Activated CD4-positive, alpha-beta memory T cell treated with anti-CD3 and anti-CD28 coated beads, Interleukin-2, amount 10 ng/mL, durations not matched to agents 7 days and 5 days (primary cell): ENCODE measurements around the gene PLD2. TPM values are rescaled to one million over a fixed set of nuclear protein-coding genes. Genes with fewer than 3 reads are reported as not detected.

Experiments
- CTCF ChIA-PET: fragments of 350-600 bp; sonication (Branson Sonifier 250); formaldehyde crosslinking; loops from one replicate; lab custom pipeline; 2021; ENCODE audit warnings: antibody characterized with exemption, inconsistent platforms; lab: Charles Lee
- POLR2A ChIA-PET: fragments of 350-600 bp; sonication (Branson Sonifier 250); formaldehyde crosslinking; loops from one replicate; lab custom pipeline; 2021; ENCODE audit warnings: antibody characterized with exemption; lab: Charles Lee
- DNase-seq: peaks from one replicate; pipeline ENCODE4 v3.0.0-alpha.2; 2020
- H3K27ac Mint-ChIP-seq: one replicate; pipeline ENCODE4 v1.8.0; 2021; ENCODE audit warnings: mild to moderate bottlenecking, mixed read lengths
- H3K27me3 Mint-ChIP-seq: one replicate; pipeline ENCODE4 v1.8.0; 2021; ENCODE audit warnings: mixed read lengths
- H3K36me3 Mint-ChIP-seq: one replicate; pipeline ENCODE4 v1.8.0; 2021; ENCODE audit warnings: low read depth, mixed read lengths
- H3K4me1 Mint-ChIP-seq: one replicate; pipeline ENCODE4 v1.8.0; 2021; ENCODE audit warnings: mixed read lengths
- H3K4me3 Mint-ChIP-seq: one replicate; pipeline ENCODE4 v1.8.0; 2021; ENCODE audit warnings: mild to moderate bottlenecking, mixed read lengths
- H3K9me3 Mint-ChIP-seq: one replicate; pipeline ENCODE4 v1.8.0; 2021; ENCODE audit warnings: mixed read lengths
- total RNA-seq, 2 experiments: library from RNA; stranded (reverse); gene quantifications; one replicate each; pipeline ENCODE4 v1.2.3, GENCODE V29; 2021

PLD2 gene
- total RNA-seq, 2 experiments from 2014 or later, result 17.4 to 20.7 TPM

DNA sequence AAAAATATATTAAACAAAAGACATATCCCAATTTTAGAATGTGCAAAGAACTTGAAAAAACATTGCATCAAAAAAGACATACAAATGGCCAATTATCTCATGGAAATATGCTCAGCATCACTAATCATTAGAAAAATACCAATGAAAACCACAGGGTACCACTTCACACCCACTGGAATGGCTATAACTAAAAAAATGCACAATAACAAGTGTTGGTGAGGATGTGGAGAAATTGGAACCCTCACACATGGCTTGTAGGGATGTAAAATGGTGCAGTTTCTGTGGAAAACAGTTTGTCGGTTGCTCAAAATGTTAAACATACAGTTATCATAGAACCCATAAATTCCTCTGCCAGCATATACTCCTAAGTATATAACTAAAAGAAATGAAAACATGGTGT lies 11.8 kb upstream of the PLD2 start:
- Mint-ChIP-seq H3K9me3 (no peaks in the 10 kb centered on the region), H3K27me3 (peaks cover 2% of the 10 kb centered on the region), H3K4me1 (peaks cover 29% of the 10 kb centered on the region), H3K27ac (peak overlapping the region; percentile 91), H3K4me3 (peak overlapping the region; percentile 98), H3K36me3 (peaks cover 16% of the 10 kb centered on the region)
- POLR2A ChIA-PET, result no interaction called here
- CTCF ChIA-PET, result no interaction called here
- DNase-seq, result no peak

DNA sequence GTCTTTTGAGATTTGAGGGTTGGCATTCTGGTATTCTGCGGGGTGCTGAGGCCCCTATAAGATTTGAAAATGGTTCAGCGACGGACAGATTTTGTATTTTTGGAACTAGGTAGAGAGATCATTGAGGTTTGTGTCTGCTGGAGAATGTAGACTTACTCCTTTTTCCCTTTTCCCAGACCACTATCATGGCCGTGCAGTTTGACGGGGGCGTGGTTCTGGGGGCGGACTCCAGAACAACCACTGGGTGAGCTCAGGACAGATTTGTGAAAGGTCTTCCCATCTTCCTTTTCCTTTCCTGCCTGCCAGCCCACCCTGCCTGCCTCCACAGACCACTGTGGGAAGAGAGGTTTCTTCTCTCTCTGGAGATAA lies 10.4 kb upstream of the PLD2 start:
- POLR2A ChIA-PET, result interaction anchor here (0.9 to 2.1 kb wide), 9 partner anchors 10 to 653 kb away, joined by 3 to 17 read pairs (median 5); partner anchors contain the start of genes ARRB2, CYB5D2, PLD2 and ZZEF1
- CTCF ChIA-PET, result interaction anchor here (0.7 to 1.2 kb wide), 3 partner anchors 10 to 107 kb away, joined by 3 to 4 read pairs (median 3); partner anchors contain the start of genes CHRNE, PLD2 and VMO1
- peaks cover 23% of the 10 kb centered on the region for H3K36me3 Mint-ChIP-seq
- peak; percentile 30 for DNase-seq
- H3K4me3 Mint-ChIP-seq, result peak overlapping the region; percentile 98
- peak overlapping the region; percentile 91 for H3K27ac Mint-ChIP-seq
- H3K4me1 Mint-ChIP-seq, result peaks cover 18% of the 10 kb centered on the region
- no peaks in the 10 kb centered on the region for H3K9me3 Mint-ChIP-seq
- H3K27me3 Mint-ChIP-seq, result peaks cover 2% of the 10 kb centered on the region

GRCh38 chr17:4800462-4801196 lies 6.3 kb upstream of the PLD2 start:
- POLR2A ChIA-PET, result interaction anchor here (2.1 kb wide), 1 partner anchor 11 kb away, joined by 12 read pairs; the partner anchor contains the start of gene GLTPD2
- H3K9me3 Mint-ChIP-seq, result no peaks in the 10 kb centered on the region
- no peak overlapping the region for H3K27ac Mint-ChIP-seq
- H3K4me3 Mint-ChIP-seq, result no peak overlapping the region
- H3K4me1 Mint-ChIP-seq, result peaks cover 18% of the 10 kb centered on the region
- DNase-seq, result no peak
- CTCF ChIA-PET, result interaction anchor here (3.1 kb wide), 1 partner anchor 10 kb away, joined by 17 read pairs; no protein-coding TSS in a partner anchor
- no peaks in the 10 kb centered on the region for H3K27me3 Mint-ChIP-seq
- H3K36me3 Mint-ChIP-seq, result peaks cover 23% of the 10 kb centered on the region

- no peak within 1 kb of the TSS for H3K27ac Mint-ChIP-seq
- H3K36me3 Mint-ChIP-seq, result peaks cover 19% of the 10 kb centered on the region
- peaks cover 12% of the 10 kb centered on the region for H3K4me1 Mint-ChIP-seq
- H3K4me3 Mint-ChIP-seq, result no peak within 1 kb of the TSS
- DNase-seq, result no peak
- H3K27me3 Mint-ChIP-seq, result no peaks in the 10 kb centered on the region
- H3K9me3 Mint-ChIP-seq, result no peaks in the 10 kb centered on the region
- POLR2A ChIA-PET, result no interaction called here
- CTCF ChIA-PET, result interaction anchor here (0.7 kb wide), 1 partner anchor 12 kb away, joined by 3 read pairs; no protein-coding TSS in a partner anchor
Observed at GRCh38 chr17:4802228-4802627, 4.7 kb upstream of the PLD2 start, which contains the start of gene C17orf114. Gene C17orf114 (minus strand): TSS chr17:4802328.

- CTCF ChIA-PET, result interaction anchor here (1.3 to 3.6 kb wide), 4 partner anchors 10 to 82 kb away, joined by 3 to 17 read pairs (median 6); partner anchors contain the start of genes GLTPD2, MED11 and PSMB6
- H3K4me3 Mint-ChIP-seq, result peak overlapping the region; percentile 74
- no peaks in the 10 kb centered on the region for H3K9me3 Mint-ChIP-seq
- POLR2A ChIA-PET, result interaction anchor here (0.6 to 2.0 kb wide), 8 partner anchors 8 to 103 kb away, joined by 3 to 19 read pairs (median 4); partner anchors contain the start of genes ARRB2, GLTPD2, PELP1 and PSMB6
- no peak overlapping the region for H3K27ac Mint-ChIP-seq
- DNase-seq, result no peak
- H3K27me3 Mint-ChIP-seq, result no peaks in the 10 kb centered on the region
- peaks cover 4% of the 10 kb centered on the region for H3K36me3 Mint-ChIP-seq
- H3K4me1 Mint-ChIP-seq, result peaks cover 23% of the 10 kb centered on the region
Observed at GRCh38 chr17:4806456-4806776, 536 bp upstream of the PLD2 start.

- CTCF ChIA-PET, result interaction anchor here (1.4 to 3.6 kb wide), 3 partner anchors 12 to 81 kb away, joined by 4 to 17 read pairs (median 7); partner anchors contain the start of genes GLTPD2 and PSMB6
- no peaks in the 10 kb centered on the region for H3K9me3 Mint-ChIP-seq
- POLR2A ChIA-PET, result interaction anchor here (0.7 to 2.0 kb wide), 11 partner anchors 10 to 98 kb away, joined by 3 to 19 read pairs (median 4); partner anchors contain the start of genes ARRB2, GLTPD2, MINK1 and PSMB6
- H3K27me3 Mint-ChIP-seq, result no peaks in the 10 kb centered on the region
- peaks cover 4% of the 10 kb centered on the region for H3K36me3 Mint-ChIP-seq
- H3K4me3 Mint-ChIP-seq, result peak overlapping the region; percentile 73
- no peak for DNase-seq
- peaks cover 23% of the 10 kb centered on the region for H3K4me1 Mint-ChIP-seq
- no peak overlapping the region for H3K27ac Mint-ChIP-seq
Observed at GRCh38 chr17:4807605-4808377, 839 bp downstream of the PLD2 start.

DNA sequence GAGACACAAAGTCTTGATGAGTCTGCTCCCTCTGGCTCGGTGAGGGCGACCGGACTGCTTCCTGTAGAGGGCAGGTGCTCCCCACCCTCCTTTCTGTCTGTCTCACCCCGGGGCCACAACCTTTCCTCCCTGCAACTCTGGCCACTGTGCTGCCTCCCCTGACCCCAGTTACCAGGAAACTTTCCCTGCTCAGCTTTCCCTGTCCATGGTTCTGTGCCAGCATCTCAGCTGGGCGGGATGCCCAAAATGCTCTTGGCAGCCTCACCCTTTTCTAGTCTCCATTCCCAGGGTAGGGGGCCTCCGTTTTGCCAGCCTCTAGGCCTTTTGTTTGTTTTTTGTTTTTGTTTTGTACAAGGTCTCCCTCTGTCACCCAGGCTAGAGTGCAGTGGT lies 1.4 kb downstream of the PLD2 start:
- Mint-ChIP-seq H3K36me3 (peaks cover 4% of the 10 kb centered on the region), H3K9me3 (no peaks in the 10 kb centered on the region), H3K4me3 (peak overlapping the region; percentile 73), H3K4me1 (peaks cover 23% of the 10 kb centered on the region), H3K27ac (no peak overlapping the region), H3K27me3 (no peaks in the 10 kb centered on the region)
- ChIA-PET CTCF (interaction anchor here (3.6 kb wide), 1 partner anchor 18 kb away, joined by 17 read pairs; the partner anchor contains the start of gene GLTPD2), POLR2A (interaction anchor here (0.9 kb wide), 1 partner anchor 12 kb away, joined by 4 read pairs; the partner anchor contains the start of gene PSMB6)
- DNase-seq, result no peak

- H3K4me3 Mint-ChIP-seq, result no peak overlapping the region
- H3K9me3 Mint-ChIP-seq, result no peaks in the 10 kb centered on the region
- DNase-seq, result no peak
- CTCF ChIA-PET, result no interaction called here
- POLR2A ChIA-PET, result interaction anchor here (2.3 kb wide), 1 partner anchor 98 kb away, joined by 5 read pairs; no protein-coding TSS in a partner anchor
- no peak overlapping the region for H3K27ac Mint-ChIP-seq
- H3K36me3 Mint-ChIP-seq, result peaks cover 4% of the 10 kb centered on the region
- no peaks in the 10 kb centered on the region for H3K27me3 Mint-ChIP-seq
- H3K4me1 Mint-ChIP-seq, result peaks cover 21% of the 10 kb centered on the region
Observed at GRCh38 chr17:4810696-4811290, 3.8 kb downstream of the PLD2 start.

- Mint-ChIP-seq H3K4me1 (peaks cover 16% of the 10 kb centered on the region), H3K27me3 (no peaks in the 10 kb centered on the region), H3K9me3 (no peaks in the 10 kb centered on the region), H3K4me3 (no peak overlapping the region), H3K27ac (no peak overlapping the region), H3K36me3 (peaks cover 4% of the 10 kb centered on the region)
- ChIA-PET POLR2A (no interaction called here), CTCF (no interaction called here)
- no peak for DNase-seq
Observed at GRCh38 chr17:4811471-4811870, 4.5 kb downstream of the PLD2 start.

- ChIA-PET POLR2A (no interaction called here), CTCF (interaction anchor here (0.8 kb wide), 1 partner anchor 22 kb away, joined by 3 read pairs; no protein-coding TSS in a partner anchor)
- H3K4me1 Mint-ChIP-seq, result peaks cover 12% of the 10 kb centered on the region
Observed at GRCh38 chr17:4812690-4813089, 5.7 kb downstream of the PLD2 start.

GRCh38 chr17:4815043-4815675 lies 8.2 kb downstream of the PLD2 start:
- Mint-ChIP-seq H3K27ac (no peak overlapping the region), H3K27me3 (no peaks in the 10 kb centered on the region), H3K36me3 (no peaks in the 10 kb centered on the region), H3K9me3 (no peaks in the 10 kb centered on the region), H3K4me1 (peaks cover 2% of the 10 kb centered on the region), H3K4me3 (no peak overlapping the region)
- no peak for DNase-seq
- ChIA-PET CTCF (no interaction called here), POLR2A (no interaction called here)

More at GRCh38 chr17:4812690-4813089, 5.7 kb downstream of the PLD2 start:
- Mint-ChIP-seq H3K36me3 (peaks cover 4% of the 10 kb centered on the region), H3K27me3 (no peaks in the 10 kb centered on the region), H3K27ac (no peak overlapping the region), H3K9me3 (no peaks in the 10 kb centered on the region), H3K4me3 (no peak overlapping the region)
- DNase-seq, result no peak

- no peaks in the 10 kb centered on the region for H3K36me3 Mint-ChIP-seq
- H3K4me3 Mint-ChIP-seq, result no peak overlapping the region
- CTCF ChIA-PET, result no interaction called here
- no peaks in the 10 kb centered on the region for H3K27me3 Mint-ChIP-seq
- no peaks in the 10 kb centered on the region for H3K9me3 Mint-ChIP-seq
- DNase-seq, result no peak
- H3K27ac Mint-ChIP-seq, result no peak overlapping the region
- POLR2A ChIA-PET, result no interaction called here
- H3K4me1 Mint-ChIP-seq, result no peaks in the 10 kb centered on the region
Observed at GRCh38 chr17:4816826-4817225, 9.9 kb downstream of the PLD2 start.
